ENCODE measurements around the gene WSB1.

The WSB1 gene

GRCh38 chr17:27340575-27340974, 46.7 kb downstream of the WSB1 start:
- DNase-seq, result no peak

- DNase-seq, result peak; percentile 44
These were observed 47.1 kb downstream of the WSB1 start for GRCh38 chr17:27341041-27341471.

DNA sequence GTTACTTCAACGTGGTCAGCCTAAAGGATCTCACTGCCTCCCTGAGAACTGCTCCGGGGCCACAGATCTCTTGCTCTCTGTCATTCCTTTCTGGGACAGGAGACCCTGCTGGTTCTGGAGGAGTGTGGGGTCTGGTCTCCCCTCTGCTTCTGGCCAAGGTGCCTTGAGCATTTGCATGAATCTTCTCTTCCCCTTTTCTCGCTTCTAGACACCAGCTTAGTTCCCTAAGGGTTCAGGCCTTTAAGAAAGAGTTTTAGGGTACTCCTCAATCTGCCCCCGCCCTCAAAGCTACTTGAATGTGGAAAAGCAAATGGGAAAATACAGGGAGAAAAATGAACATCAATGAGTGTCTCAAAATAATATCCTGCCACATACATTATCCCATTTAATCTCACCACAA, 48.1 kb downstream of the WSB1 start:
- DNase-seq, result no peak

DNA sequence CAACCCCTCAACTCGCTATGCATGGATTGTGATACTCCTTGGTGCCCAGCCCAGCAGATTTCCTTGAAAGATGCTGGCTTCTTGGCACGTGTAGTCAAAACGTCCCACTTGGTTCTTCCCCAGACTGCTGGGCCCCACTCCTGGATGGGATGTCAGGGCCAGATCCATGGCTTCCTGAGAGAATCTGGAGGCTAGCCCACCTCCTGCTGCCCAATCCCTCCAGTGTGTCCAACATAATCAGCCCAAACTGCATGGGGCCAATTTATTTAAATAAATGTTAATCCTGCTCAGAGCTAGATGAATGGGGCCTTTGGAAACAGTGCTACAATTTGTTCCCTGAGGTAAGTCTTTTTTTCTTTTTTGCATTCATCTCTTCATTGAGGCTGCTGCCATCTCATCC, 49.4 kb downstream of the WSB1 start:
- no peak for DNase-seq

GRCh38 chr17:27343977-27344607, 50.2 kb downstream of the WSB1 start:
- DNase-seq, result no peak

DNA sequence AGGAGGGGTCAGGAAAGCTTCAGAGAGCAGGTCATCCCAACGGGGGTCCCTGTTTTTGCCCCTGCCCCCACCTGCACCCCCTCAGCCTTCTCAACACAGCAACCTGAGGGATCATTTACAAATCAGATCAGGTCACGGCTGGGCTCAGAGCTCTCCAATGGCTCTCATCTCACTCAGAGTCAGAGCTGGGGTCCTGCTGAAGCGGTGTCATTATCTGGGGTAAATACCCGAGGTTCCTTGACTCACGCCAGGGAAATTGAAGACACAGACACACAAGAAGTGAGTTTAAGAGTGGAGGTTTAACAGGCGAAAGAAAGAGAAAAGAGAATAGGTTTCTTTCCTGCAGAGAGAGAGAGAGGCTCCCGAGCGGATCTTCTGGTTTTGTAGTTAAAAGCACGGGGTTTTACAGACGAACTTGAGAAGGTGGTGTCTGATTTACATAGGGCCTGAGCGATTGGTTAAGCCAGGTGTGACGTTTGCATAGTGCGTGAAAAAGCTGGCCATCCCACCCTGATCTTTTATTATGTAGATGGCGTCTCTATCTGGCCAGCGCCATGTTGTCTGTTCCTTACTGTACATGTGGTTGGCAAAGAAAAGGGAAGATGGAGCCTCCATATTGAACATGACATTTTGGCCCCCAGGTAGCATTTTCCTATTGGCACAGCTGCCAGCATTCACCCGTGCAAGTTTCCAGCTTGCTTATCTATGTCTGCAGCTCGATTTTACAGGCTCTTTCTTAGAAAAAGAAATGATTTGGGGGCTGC, 51.4 kb downstream of the WSB1 start:
- no peak for DNase-seq

GRCh38 chr17:27346228-27346899, 52.5 kb downstream of the WSB1 start:
- DNase-seq, result no peak

- no peak for DNase-seq
These were observed 54.3 kb downstream of the WSB1 start for GRCh38 chr17:27348196-27348595.

DNA sequence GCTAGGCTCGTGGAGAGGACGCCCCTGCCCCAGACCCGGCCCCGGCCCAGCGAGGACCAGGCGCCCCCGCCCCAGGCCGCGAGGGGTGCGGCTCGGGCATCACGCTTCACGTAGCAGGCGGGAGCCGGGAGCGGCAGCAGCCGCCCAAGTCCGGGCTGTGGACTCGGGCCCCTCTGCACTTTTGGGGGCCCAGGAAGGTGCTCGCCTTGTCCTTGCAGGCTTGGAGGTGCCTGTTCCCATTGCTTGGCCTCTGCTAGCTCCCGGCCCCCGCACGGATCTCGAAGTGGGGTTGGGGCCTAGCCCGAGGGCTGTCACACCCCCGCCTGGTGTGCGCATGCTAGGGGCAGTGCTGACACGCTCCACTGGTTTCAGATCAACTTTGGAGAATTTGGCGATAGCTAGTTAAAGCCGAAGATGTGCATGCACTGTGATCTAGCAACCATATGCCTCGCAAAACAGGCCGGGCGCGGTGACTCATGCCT, 55.7 kb downstream of the WSB1 start:
- no peak for DNase-seq

- no peak for DNase-seq
These were observed 57.8 kb downstream of the WSB1 start for GRCh38 chr17:27351759-27352158.

GRCh38 chr17:27352448-27353032, 58.6 kb downstream of the WSB1 start:
- no peak for DNase-seq

DNA sequence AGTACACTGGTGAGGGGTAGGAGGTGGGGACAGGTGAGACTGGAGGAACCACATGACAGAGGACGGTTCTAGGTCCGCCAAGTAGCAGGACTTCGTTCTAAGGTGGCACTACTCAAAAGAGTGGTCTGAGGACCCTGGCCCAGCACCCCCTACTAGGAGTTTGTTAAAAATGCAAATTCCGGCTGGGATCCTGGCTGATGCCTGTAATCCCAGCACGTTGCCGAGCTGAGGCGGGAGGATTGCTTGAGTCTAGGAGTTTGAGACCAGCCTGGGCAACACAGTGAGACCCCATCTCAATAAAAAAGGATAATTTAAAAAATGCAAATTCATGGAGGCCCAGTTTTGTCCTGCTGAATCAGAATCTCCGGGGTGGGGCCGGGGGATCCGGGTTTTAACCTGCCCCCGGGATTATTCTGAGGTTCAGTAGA, 59.1 kb downstream of the WSB1 start:
- DNase-seq, result peak; percentile 33

GRCh38 chr17:27353461-27354050, 59.6 kb downstream of the WSB1 start:
- DNase-seq, result peak; percentile 95

GRCh38 chr17:27354051-27354490, 60.2 kb downstream of the WSB1 start:
- no peak for DNase-seq

- peak; percentile 39 for DNase-seq
These were observed 60.7 kb downstream of the WSB1 start for GRCh38 chr17:27354491-27355081.

DNA sequence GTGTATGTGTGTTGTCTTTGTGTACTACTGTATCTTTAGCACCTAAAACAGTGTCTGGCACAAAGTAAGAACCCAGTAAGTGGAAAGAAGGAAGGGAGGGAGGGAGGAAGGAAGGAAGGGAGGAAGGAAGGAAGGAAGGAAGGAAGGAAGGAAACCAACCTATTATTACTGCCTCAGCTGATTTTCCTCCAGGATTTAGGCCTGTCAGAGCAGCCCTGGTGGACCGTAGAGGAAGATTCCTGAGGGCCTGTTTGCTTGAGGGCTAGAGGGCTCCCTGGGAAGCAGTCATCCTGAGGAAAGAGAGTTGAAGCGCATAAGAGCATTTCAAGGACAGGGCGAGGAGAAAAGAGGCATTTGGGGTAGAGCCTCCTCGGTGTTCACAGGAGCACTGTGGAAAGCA, 61.5 kb downstream of the WSB1 start:
- DNase-seq, result no peak

GRCh38 chr17:27356091-27356705, 62.3 kb downstream of the WSB1 start:
- peak; percentile 33 for DNase-seq

- no peak for DNase-seq
These were observed 63.3 kb downstream of the WSB1 start for GRCh38 chr17:27357236-27357635.

DNA sequence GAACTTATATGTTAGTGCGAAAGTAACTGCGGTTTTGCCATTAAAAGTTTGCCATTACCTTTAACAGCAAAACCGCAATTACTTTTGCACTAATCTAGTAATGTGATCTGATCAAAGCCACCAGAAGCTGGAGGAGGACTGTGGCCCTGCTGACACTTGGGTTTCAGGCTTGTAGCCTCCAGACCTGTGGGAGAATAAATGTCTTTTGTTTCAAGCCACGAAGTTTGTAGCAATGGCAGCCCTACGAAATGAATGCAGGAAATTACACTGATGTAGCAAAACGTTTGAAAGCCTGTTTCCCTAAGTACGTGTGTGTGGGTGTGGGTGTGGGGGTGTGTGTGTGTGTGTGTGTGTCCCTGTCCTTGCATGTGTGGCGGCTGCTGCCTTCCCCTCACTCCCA, 66.6 kb downstream of the WSB1 start:
- no peak for DNase-seq

DNA sequence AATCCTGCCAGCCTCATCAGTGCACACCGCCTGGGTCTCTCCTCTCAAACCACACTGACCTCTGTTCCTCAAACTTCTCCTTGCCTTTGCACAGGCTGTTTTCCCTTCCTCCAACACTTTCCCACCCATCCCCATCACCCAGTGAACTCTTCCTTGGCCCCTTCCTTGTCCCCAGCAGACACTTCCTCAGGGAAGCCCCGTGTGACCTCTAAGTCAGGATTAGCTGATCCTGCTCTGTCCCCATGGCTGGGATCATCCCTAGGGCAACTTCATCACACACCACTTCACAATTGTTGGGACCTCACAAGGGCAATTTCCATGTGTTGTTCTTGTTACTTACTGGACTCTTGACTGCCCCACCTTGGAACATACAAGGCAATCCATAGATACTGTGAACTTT, 67.8 kb downstream of the WSB1 start:
- DNase-seq, result peak; percentile 23

DNA sequence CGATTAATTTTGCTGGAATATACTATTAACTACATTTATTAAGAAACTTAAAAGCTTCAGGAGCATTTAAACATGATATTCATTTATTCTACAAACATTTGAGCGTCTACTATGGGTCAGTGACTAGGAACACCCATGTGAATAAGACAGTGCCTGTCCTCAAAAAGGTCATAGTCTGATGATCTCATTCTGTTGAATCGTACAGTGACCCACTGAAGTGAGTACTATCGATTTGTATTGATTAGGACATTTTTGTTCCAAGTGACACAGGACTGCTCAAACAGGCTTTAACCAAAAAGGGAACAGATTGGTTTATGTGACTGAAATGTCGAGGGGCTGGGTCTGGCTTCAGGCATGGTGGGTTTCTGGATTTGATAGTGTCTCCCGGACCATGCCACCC, 68.6 kb downstream of the WSB1 start:
- DNase-seq, result no peak

GRCh38 chr17:27362909-27363308, 69.0 kb downstream of the WSB1 start:
- DNase-seq, result no peak
